ENCODE measurements around the gene TINAGL1. TPM values are rescaled to one million over a fixed set of nuclear protein-coding genes. Genes with fewer than 3 reads are reported as not detected.

TINAGL1 gene
- total and polyA plus RNA-seq, 10 of the 15 experiments (the other 5 are each of a cell fraction or from before 2014, with no cell fraction given), result 0.20 to 0.49 (median 0.23) TPM; not detected in 7

DNA sequence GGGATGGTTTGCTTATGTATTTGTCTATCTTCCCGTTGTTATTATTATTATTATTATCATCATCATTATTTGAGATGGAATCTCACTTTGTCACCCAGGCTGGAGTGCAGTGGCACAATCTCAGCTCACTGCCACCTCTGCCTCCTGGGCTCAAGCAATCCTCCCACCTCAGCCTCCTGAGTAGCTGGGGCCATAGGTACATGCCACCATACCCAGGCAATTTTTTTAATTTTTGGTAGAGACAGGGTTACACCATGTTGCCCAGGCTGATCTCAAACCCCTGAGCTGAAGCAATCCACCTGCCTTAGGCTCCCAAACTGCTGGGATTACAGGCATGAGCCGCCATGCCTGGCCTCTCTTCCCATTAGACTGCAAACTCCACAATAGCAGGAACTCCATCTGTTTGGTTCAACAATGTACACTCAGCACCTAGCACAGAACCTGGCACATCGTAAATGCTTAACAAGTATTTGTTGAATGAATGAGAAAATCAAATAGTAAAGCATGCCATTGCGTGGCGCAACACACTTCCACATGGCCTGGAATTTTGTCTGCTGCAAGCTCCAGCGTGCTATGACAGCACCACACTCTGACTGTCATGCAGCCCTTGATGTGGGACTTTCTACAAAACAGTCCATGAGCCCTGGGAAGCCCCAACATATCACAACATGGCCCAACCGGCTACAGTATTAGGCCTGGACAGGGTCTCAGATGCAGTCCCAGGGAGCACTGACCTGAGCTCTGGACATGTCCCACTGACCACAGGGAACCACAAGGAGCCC, 3.8 kb upstream of the TINAGL1 start:
- BruUV-seq (replicated peaks), result no TSS peak

More for the DNA sequence above, 3.8 kb upstream of the TINAGL1 start:
- no peaks in the 10 kb centered on the region for H3K27me3 ChIP-seq (replicated peaks in 1 of 2; ENCODE audit: control insufficient read depth in 2 of 2, insufficient read depth in 2 of 2, low read length in 1 of 2)
- no peak overlapping the region for H2AFZ ChIP-seq (ENCODE audit: control insufficient read depth, low read depth, low read length)
- no peak for DNase-seq (ENCODE audit: low read depth, low spot score)
- H4K20me1 ChIP-seq (ENCODE audit: control insufficient read depth, insufficient read depth), result no peaks in the 10 kb centered on the region
- no peaks in the 10 kb centered on the region; the same call in 1 of the 2 replicates for H3K4me1 ChIP-seq (ENCODE audit: control insufficient read depth, insufficient read depth, low read length)
- no peaks in the 10 kb centered on the region for H3K79me2 ChIP-seq (ENCODE audit: control insufficient read depth, insufficient read depth, low read length)
- H3K4me3 ChIP-seq, result no peak overlapping the region
- POLR2A ChIA-PET, result no interaction called here
- 49% methylated on average over 7 of the region's 7 CpGs for WGBS (ENCODE audit: insufficient coverage, insufficient replicate concordance, low lambda C conversion rate, missing lambda C conversion rate)
- no peak for FAIRE-seq
- H3K27ac ChIP-seq (ENCODE audit: control insufficient read depth, insufficient read depth), result no peak overlapping the region
- H3K4me2 ChIP-seq (ENCODE audit: control insufficient read depth, insufficient read depth), result no peak overlapping the region
- RAD21 ChIA-PET (ENCODE audit: unreplicated experiment), result interaction anchor here (1.1 kb wide), 1 partner anchor 18 kb away, joined by 3 read pairs; no protein-coding TSS in a partner anchor
- in situ Hi-C loops (cut with MboI) (no loop called here), intact Hi-C loops (cut with micrococcal nuclease; ENCODE audit: unreplicated experiment) (no loop called here)
- H3K9ac ChIP-seq (ENCODE audit: control insufficient read depth, insufficient read depth, low read length), result no peak overlapping the region
- SMC1A ChIA-PET (ENCODE audit: uncharacterized antibody, unreplicated experiment), result interaction anchor here (1.1 to 1.2 kb wide), 2 partner anchors 23 to 24 kb away, joined by 3 to 4 read pairs; no protein-coding TSS in a partner anchor
- H3K9me3 ChIP-seq (replicated peaks; ENCODE audit: control insufficient read depth, insufficient read depth, low read length), result no peaks in the 10 kb centered on the region
- ATAC-seq, result no peak; the same call in 2 of the 3 replicates
- no peaks in the 10 kb centered on the region for H3K36me3 ChIP-seq (ENCODE audit: control insufficient read depth in 2 of 2, insufficient read depth in 2 of 2, low read length in 1 of 2)
- CTCF ChIA-PET, result interaction anchor here (0.7 to 2.3 kb wide), 5 partner anchors 8 to 342 kb away, joined by 3 to 14 read pairs (median 4); no protein-coding TSS in a partner anchor
- TF ChIP-seq CREB1 (IDR thresholded peaks at IDR 0.05; ENCODE audit: low read depth), result no peak
- no peak for TF ChIP-seq MYB (IDR thresholded peaks at IDR 0.05; ENCODE audit: borderline replicate concordance, low read depth, low read length)
- TF ChIP-seq, protein P1, sequence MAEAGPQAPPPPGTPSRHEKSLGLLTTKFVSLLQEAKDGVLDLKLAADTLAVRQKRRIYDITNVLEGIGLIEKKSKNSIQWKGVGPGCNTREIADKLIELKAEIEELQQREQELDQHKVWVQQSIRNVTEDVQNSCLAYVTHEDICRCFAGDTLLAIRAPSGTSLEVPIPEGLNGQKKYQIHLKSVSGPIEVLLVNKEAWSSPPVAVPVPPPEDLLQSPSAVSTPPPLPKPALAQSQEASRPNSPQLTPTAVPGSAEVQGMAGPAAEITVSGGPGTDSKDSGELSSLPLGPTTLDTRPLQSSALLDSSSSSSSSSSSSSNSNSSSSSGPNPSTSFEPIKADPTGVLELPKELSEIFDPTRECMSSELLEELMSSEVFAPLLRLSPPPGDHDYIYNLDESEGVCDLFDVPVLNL (IDR thresholded peaks at IDR 0.05; ENCODE audit: low read depth, low read length), result no peak
- TF ChIP-seq RAD21 (IDR thresholded peaks at IDR 0.05; ENCODE audit: insufficient read depth, low read depth, low read length), result no peak
- TF ChIP-seq RFX5 (IDR thresholded peaks at IDR 0.05; ENCODE audit: low read depth, low read length), result no peak

Data from GM12878 (cell line).